ENCODE measurements around the gene CNTNAP2.
"Not testable (repeated sequence)": the region's sequence is repeated elsewhere in the genome, so short reads cannot be mapped to it uniquely, and the experiment has no call there.

The CNTNAP2 gene

GRCh38 chr7:148442141-148442655, 2325.6 kb downstream of the CNTNAP2 start:
- no peaks in the 10 kb centered on the region for H3K27me3 Mint-ChIP-seq
- no peak for ATAC-seq
- H3K4me1 Mint-ChIP-seq = no peaks in the 10 kb centered on the region

GRCh38 chr7:148442933-148443332, 2326.3 kb downstream of the CNTNAP2 start:
- ATAC-seq = no peak
- no peak overlapping the region for H3K27ac Mint-ChIP-seq
- no peak for DNase-seq
- no peaks in the 10 kb centered on the region for H3K4me1 Mint-ChIP-seq
- no peaks in the 10 kb centered on the region for H3K9me3 Mint-ChIP-seq
- H3K4me3 Mint-ChIP-seq = no peak overlapping the region
- H3K27me3 Mint-ChIP-seq = no peaks in the 10 kb centered on the region

More at GRCh38 chr7:148442141-148442655, 2325.6 kb downstream of the CNTNAP2 start:
- no peaks in the 10 kb centered on the region for H3K9me3 Mint-ChIP-seq
- no peak for DNase-seq
- H3K4me3 Mint-ChIP-seq = no peak overlapping the region
- no peak overlapping the region for H3K27ac Mint-ChIP-seq

GRCh38 chr7:148445260-148446044, 2328.9 kb downstream of the CNTNAP2 start:
- no peak overlapping the region for H3K4me3 Mint-ChIP-seq
- H3K4me1 Mint-ChIP-seq = no peaks in the 10 kb centered on the region
- no peak for DNase-seq
- H3K9me3 Mint-ChIP-seq = no peaks in the 10 kb centered on the region
- H3K27ac Mint-ChIP-seq = no peak overlapping the region
- H3K27me3 Mint-ChIP-seq = no peaks in the 10 kb centered on the region
- peak; percentile 29 for ATAC-seq

GRCh38 chr7:148447221-148447849, 2330.7 kb downstream of the CNTNAP2 start:
- no peaks in the 10 kb centered on the region for H3K4me1 Mint-ChIP-seq
- DNase-seq = no peak
- H3K4me3 Mint-ChIP-seq = no peak overlapping the region
- no peak overlapping the region for H3K27ac Mint-ChIP-seq
- H3K27me3 Mint-ChIP-seq = peaks cover 4% of the 10 kb centered on the region
- no peaks in the 10 kb centered on the region for H3K9me3 Mint-ChIP-seq
- ATAC-seq = peak; percentile 84

GRCh38 chr7:148451526-148451925, 2334.9 kb downstream of the CNTNAP2 start:
- not testable (repeated sequence) for H3K4me3 Mint-ChIP-seq, H3K9me3 Mint-ChIP-seq, DNase-seq, H3K27ac Mint-ChIP-seq, H3K27me3 Mint-ChIP-seq, H3K4me1 Mint-ChIP-seq, ATAC-seq

- H3K27me3 Mint-ChIP-seq = peaks cover 8% of the 10 kb centered on the region
- no peak overlapping the region for H3K27ac Mint-ChIP-seq
- DNase-seq (no peak), ATAC-seq (no peak)
- no peaks in the 10 kb centered on the region for H3K9me3 Mint-ChIP-seq
- no peak overlapping the region for H3K4me3 Mint-ChIP-seq
- no peaks in the 10 kb centered on the region for H3K4me1 Mint-ChIP-seq
These were observed 2339.8 kb downstream of the CNTNAP2 start for GRCh38 chr7:148456351-148456750.

GRCh38 chr7:148457310-148457921, 2340.8 kb downstream of the CNTNAP2 start:
- peaks cover 0 to 8% of the 10 kb centered on the region in 2 donors for H3K9me3 Mint-ChIP-seq
- DNase-seq (no peak), ATAC-seq (peak; percentile 20)
- peaks cover 3% of the 10 kb centered on the region for H3K27me3 Mint-ChIP-seq
- H3K4me3 Mint-ChIP-seq = no peak overlapping the region
- no peak overlapping the region for H3K27ac Mint-ChIP-seq
- no peaks in the 10 kb centered on the region for H3K4me1 Mint-ChIP-seq

GRCh38 chr7:148458263-148458662, 2341.7 kb downstream of the CNTNAP2 start:
- Mint-ChIP-seq H3K9me3 (peaks cover 3 to 13% of the 10 kb centered on the region in 2 donors), H3K4me1 (no peaks in the 10 kb centered on the region), H3K4me3 (no peak overlapping the region), H3K27ac (no peak overlapping the region), H3K27me3 (no peaks in the 10 kb centered on the region)
- no peak for ATAC-seq
- DNase-seq = no peak

- Mint-ChIP-seq H3K9me3 (peaks cover 5 to 15% of the 10 kb centered on the region in 2 donors), H3K4me1 (no peaks in the 10 kb centered on the region), H3K4me3 (no peak overlapping the region), H3K27me3 (no peaks in the 10 kb centered on the region), H3K27ac (peak overlapping the region in 1 of 2 donors; percentile 0)
- DNase-seq (no peak), ATAC-seq (no peak)
These were observed 2345.0 kb downstream of the CNTNAP2 start for GRCh38 chr7:148461392-148462179.

GRCh38 chr7:148462774-148463173, 2346.2 kb downstream of the CNTNAP2 start:
- ATAC-seq, DNase-seq: not testable (repeated sequence)

GRCh38 chr7:148463210-148463609, 2346.6 kb downstream of the CNTNAP2 start:
- Mint-ChIP-seq H3K27me3 (no peaks in the 10 kb centered on the region), H3K9me3 (peaks cover 5 to 15% of the 10 kb centered on the region in 2 donors), H3K4me1 (no peaks in the 10 kb centered on the region), H3K27ac (peak overlapping the region in 1 of 2 donors; percentile 31), H3K4me3 (no peak overlapping the region)
- ATAC-seq = no peak
- no peak for DNase-seq

More at GRCh38 chr7:148462774-148463173, 2346.2 kb downstream of the CNTNAP2 start:
- not testable (repeated sequence) for H3K4me1 Mint-ChIP-seq, H3K4me3 Mint-ChIP-seq, H3K27me3 Mint-ChIP-seq, H3K27ac Mint-ChIP-seq
- peaks cover 5 to 15% of the 10 kb centered on the region in 2 donors for H3K9me3 Mint-ChIP-seq

- DNase-seq (no peak), ATAC-seq (no peak)
- H3K27ac Mint-ChIP-seq = no peak overlapping the region
- H3K9me3 Mint-ChIP-seq = peaks cover 5 to 15% of the 10 kb centered on the region in 2 donors
- no peak overlapping the region for H3K4me3 Mint-ChIP-seq
- H3K27me3 Mint-ChIP-seq = no peaks in the 10 kb centered on the region
- no peaks in the 10 kb centered on the region for H3K4me1 Mint-ChIP-seq
These were observed 2348.3 kb downstream of the CNTNAP2 start for GRCh38 chr7:148464947-148465346.

- H3K9me3 Mint-ChIP-seq = peaks cover 5 to 15% of the 10 kb centered on the region in 2 donors
- not testable (repeated sequence) for H3K27me3 Mint-ChIP-seq, DNase-seq, ATAC-seq, H3K27ac Mint-ChIP-seq, H3K4me3 Mint-ChIP-seq, H3K4me1 Mint-ChIP-seq
These were observed 2348.8 kb downstream of the CNTNAP2 start for GRCh38 chr7:148465441-148465840.

GRCh38 chr7:148466120-148466519, 2349.5 kb downstream of the CNTNAP2 start:
- no peak for ATAC-seq
- no peak for DNase-seq
- Mint-ChIP-seq H3K27ac (no peak overlapping the region), H3K4me3 (no peak overlapping the region), H3K9me3 (peaks cover 5 to 15% of the 10 kb centered on the region in 2 donors), H3K4me1 (no peaks in the 10 kb centered on the region), H3K27me3 (peaks cover 2% of the 10 kb centered on the region)

GRCh38 chr7:148468700-148469098, 2352.1 kb downstream of the CNTNAP2 start:
- no peak for DNase-seq
- Mint-ChIP-seq H3K4me1 (no peaks in the 10 kb centered on the region), H3K27ac (no peak overlapping the region), H3K9me3 (no peaks in the 10 kb centered on the region), H3K27me3 (peaks cover 24% of the 10 kb centered on the region), H3K4me3 (no peak overlapping the region)
- no peak for ATAC-seq
